Measurements from ENCODE around the gene MIOX. TPM values are rescaled to one million over a fixed set of nuclear protein-coding genes. Genes with fewer than 3 reads are reported as not detected.

MIOX gene
- total and polyA plus RNA-seq, 10 of the 15 experiments (the other 5 are each of a cell fraction or from before 2014, with no cell fraction given), result 0.10 to 0.31 TPM; not detected in 8

DNA sequence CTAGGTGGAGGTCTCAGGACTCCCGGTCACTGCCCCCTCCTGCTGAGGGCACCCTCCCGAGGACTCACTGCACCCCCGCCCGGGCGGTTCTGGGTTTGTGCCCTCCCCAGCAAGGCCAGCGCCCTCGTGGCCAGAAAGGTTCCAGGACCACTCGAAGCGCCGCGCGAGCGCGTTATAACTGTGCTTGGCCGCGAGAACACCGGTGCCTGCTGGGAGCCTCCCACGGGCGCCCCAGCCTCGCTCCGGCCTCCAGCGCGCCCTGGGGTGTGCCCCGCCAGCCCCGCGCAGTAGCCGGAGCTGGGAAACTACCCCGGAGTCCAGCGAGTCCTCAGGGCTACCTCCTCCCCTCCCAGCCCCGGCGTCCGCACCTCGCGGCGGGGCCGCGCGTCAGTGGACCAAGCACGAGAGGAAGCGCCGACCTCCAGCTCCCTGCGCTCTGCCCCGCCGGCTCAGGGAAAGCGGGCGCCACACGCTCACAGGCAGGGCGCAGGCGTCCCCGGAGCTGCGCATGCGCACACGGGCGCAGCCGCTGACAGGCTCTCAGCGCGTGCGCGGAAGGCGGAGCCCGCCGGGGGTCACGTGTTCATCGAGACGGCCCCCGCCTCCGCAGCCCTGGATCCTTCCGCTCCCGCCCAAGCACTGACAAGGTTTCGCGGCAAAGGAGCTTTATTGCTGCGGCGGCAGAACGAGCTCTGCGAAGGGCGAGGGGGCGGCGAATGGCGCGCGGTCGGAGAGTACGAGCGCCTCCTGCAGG, 38.6 kb downstream of the MIOX start, which contains the start of gene SCO2 (continued):
- no peak for TF ChIP-seq TCF12 (IDR thresholded peaks at IDR 0.05; ENCODE audit: low read depth, low read length)
- no peak for TF ChIP-seq ZZZ3 (IDR thresholded peaks at IDR 0.05; ENCODE audit: control insufficient read depth, insufficient read length, low read depth)
- TF ChIP-seq, protein P1, sequence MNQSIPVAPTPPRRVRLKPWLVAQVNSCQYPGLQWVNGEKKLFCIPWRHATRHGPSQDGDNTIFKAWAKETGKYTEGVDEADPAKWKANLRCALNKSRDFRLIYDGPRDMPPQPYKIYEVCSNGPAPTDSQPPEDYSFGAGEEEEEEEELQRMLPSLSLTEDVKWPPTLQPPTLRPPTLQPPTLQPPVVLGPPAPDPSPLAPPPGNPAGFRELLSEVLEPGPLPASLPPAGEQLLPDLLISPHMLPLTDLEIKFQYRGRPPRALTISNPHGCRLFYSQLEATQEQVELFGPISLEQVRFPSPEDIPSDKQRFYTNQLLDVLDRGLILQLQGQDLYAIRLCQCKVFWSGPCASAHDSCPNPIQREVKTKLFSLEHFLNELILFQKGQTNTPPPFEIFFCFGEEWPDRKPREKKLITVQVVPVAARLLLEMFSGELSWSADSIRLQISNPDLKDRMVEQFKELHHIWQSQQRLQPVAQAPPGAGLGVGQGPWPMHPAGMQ (IDR thresholded peaks at IDR 0.05; ENCODE audit: borderline replicate concordance), result no peak
- TF ChIP-seq CHD2 (IDR thresholded peaks at IDR 0.05; ENCODE audit: borderline replicate concordance, low read depth, low read length), result peak; percentile 82
- no peak for TF ChIP-seq ATF7 (IDR thresholded peaks at IDR 0.05; ENCODE audit: low read depth)
- no peak for TF ChIP-seq ZNF622 (IDR thresholded peaks at IDR 0.05)
- peak; percentile 69 for TF ChIP-seq SP1 (IDR thresholded peaks at IDR 0.05; ENCODE audit: low read depth, low read length)
- TF ChIP-seq IKZF1 (conservative IDR thresholded peaks at IDR 0.05), result peak; percentile 100
- TF ChIP-seq MTA2 (IDR thresholded peaks at IDR 0.05; ENCODE audit: low read depth), result no peak
- no peak for TF ChIP-seq SUPT20H (IDR thresholded peaks at IDR 0.05; ENCODE audit: borderline replicate concordance, control insufficient read depth, low read depth, low read length)
- TF ChIP-seq JUNB (IDR thresholded peaks at IDR 0.05), result no peak
- no peak for TF ChIP-seq SPI1 (IDR thresholded peaks at IDR 0.05; ENCODE audit: borderline replicate concordance, insufficient read depth, low read depth, low read length)
- no peak for TF ChIP-seq MEF2A (IDR thresholded peaks at IDR 0.05; ENCODE audit: insufficient read depth, low read depth, low read length)
- no peak for TF ChIP-seq HDAC6 (IDR thresholded peaks at IDR 0.05; ENCODE audit: unreplicated experiment)
- no peak for TF ChIP-seq ZNF274 (IDR thresholded peaks at IDR 0.05; ENCODE audit: insufficient read depth, insufficient read length)
- TF ChIP-seq POLR2A (IDR thresholded peaks at IDR 0.05; ENCODE audit: low read depth, low read length), result no peak
- TF ChIP-seq SMAD1 (IDR thresholded peaks at IDR 0.05; ENCODE audit: low read depth, partially characterized antibody), result no peak
- TF ChIP-seq, protein P2, sequence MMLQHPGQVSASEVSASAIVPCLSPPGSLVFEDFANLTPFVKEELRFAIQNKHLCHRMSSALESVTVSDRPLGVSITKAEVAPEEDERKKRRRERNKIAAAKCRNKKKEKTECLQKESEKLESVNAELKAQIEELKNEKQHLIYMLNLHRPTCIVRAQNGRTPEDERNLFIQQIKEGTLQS (IDR thresholded peaks at IDR 0.05; ENCODE audit: borderline replicate concordance, extremely low read depth, low read depth, low read length), result peak; percentile 82; the same call in 1 of the 2 replicates
- TF ChIP-seq NFXL1 (IDR thresholded peaks at IDR 0.05; ENCODE audit: borderline replicate concordance), result no peak
- no peak for TF ChIP-seq SRF (IDR thresholded peaks at IDR 0.05; ENCODE audit: low read depth in 2 of 2, low read length in 2 of 2)
- no peak for TF ChIP-seq ZSCAN29 (IDR thresholded peaks at IDR 0.05)
- TF ChIP-seq BMI1 (IDR thresholded peaks at IDR 0.05; ENCODE audit: borderline replicate concordance), result no peak
- TF ChIP-seq EED (IDR thresholded peaks at IDR 0.05; ENCODE audit: low read depth), result 0 out of 2 replicates have a peak, but pooled peaks have one; percentile 20
- TF ChIP-seq NR2C2 (IDR thresholded peaks at IDR 0.05; ENCODE audit: borderline replicate concordance, control insufficient read depth, insufficient read length, low read depth), result no peak
- no peak; the same call in 1 of the 2 replicates for TF ChIP-seq NR2C1 (IDR thresholded peaks at IDR 0.05)
- no peak for TF ChIP-seq PAX8 (IDR thresholded peaks at IDR 0.05)
- peak; percentile 72 for TF ChIP-seq TAF1 (IDR thresholded peaks at IDR 0.05; ENCODE audit: borderline replicate concordance, low read depth, low read length)
- TF ChIP-seq, protein P3, sequence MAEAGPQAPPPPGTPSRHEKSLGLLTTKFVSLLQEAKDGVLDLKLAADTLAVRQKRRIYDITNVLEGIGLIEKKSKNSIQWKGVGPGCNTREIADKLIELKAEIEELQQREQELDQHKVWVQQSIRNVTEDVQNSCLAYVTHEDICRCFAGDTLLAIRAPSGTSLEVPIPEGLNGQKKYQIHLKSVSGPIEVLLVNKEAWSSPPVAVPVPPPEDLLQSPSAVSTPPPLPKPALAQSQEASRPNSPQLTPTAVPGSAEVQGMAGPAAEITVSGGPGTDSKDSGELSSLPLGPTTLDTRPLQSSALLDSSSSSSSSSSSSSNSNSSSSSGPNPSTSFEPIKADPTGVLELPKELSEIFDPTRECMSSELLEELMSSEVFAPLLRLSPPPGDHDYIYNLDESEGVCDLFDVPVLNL (IDR thresholded peaks at IDR 0.05; ENCODE audit: low read depth, low read length), result peak; percentile 53; the same call in 1 of the 2 replicates
- TF ChIP-seq MEF2B (IDR thresholded peaks at IDR 0.05; ENCODE audit: partially characterized antibody, poor library complexity, severe bottlenecking), result peak; percentile 22
- no peak for TF ChIP-seq SIX5 (IDR thresholded peaks at IDR 0.05; ENCODE audit: low read depth, low read length, severe bottlenecking)
- peak in 1 of 2 experiments; percentile 96; a peak in 2 of 3 replicates for TF ChIP-seq EGR1 (IDR thresholded peaks at IDR 0.05; ENCODE audit: borderline replicate concordance in 1 of 2, low read depth in 2 of 2, low read length in 2 of 2)
